GM19452 (cell line): ENCODE measurements around the gene NOVA2.

ENCODE experiments used
- ATAC-seq: cut with Tn5 transposase; IDR thresholded peaks from one replicate; pipeline ENCODE4 v1.9.1; 2021; ENCODE audit not compliant: unreplicated experiment

NOVA2 gene, protein sequence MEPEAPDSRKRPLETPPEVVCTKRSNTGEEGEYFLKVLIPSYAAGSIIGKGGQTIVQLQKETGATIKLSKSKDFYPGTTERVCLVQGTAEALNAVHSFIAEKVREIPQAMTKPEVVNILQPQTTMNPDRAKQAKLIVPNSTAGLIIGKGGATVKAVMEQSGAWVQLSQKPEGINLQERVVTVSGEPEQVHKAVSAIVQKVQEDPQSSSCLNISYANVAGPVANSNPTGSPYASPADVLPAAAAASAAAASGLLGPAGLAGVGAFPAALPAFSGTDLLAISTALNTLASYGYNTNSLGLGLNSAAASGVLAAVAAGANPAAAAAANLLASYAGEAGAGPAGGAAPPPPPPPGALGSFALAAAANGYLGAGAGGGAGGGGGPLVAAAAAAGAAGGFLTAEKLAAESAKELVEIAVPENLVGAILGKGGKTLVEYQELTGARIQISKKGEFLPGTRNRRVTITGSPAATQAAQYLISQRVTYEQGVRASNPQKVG

DNA sequence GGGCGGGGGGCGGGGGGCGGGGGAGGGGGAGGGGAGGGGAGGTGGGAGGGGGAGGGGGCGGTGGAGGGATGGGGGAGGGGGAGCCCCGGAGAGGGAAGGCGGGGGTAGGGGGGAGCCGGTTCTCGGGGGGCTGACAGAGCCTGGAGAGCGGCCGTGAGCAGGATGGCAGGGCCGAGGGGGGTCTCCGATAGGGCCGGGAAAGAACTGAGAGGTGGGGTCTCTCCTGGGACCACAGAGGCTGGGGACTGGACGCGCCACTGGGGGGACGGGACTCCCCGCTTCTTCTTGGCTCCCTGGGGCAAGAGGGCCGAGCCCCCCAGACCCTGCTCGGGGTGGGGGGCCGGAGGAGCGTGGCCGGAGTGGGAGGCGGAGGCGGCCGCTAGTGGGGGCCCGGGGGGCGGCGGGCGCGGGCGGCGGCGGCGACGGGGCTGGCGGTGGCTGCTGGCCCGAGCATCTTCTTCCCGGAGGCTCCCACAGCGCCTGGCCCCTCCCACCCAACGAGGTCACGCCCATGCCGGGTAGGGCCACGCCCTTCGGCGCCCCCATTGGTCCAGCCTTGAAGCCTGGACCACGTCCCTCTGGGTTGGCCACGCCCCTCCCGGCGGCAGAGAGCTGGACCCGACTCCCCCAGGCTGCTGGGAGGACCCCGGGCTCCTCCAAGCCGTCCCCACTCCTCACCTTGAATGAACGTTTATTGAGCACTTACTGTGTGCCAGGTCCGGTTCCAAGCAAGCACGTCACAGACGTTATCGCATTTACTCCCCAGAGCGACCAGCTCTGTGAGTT, at the start of gene NOVA2:
NOVA2 (minus strand) TSS at position 313 of the 786 bp plus-strand sequence. CDS start 514 bp downstream, outside the sequence.
- no peak for ATAC-seq

DNA sequence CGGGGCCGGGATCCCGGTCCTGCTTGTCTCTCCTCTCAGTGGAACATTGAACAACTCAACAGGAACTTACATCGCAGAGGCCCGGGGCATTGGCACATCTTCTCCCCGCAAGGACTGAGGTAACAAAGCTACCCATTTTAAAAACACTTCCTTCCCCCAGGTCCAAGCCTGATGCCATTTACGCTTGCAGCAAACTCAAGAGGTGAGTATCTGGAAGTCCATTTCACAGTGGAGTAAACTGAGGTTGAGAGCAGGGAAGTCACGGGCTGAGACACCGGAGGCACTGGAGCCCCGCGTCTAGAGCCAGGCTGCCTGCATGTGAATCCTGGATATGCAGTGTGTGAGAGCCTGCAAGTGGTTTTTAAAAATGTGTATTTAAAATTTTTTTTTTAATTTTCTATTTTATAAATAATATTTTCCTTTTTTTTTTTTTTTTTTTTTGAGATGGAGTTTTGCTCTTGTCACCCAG, 49.7 kb upstream of the NOVA2 start:
- no peak for ATAC-seq

DNA sequence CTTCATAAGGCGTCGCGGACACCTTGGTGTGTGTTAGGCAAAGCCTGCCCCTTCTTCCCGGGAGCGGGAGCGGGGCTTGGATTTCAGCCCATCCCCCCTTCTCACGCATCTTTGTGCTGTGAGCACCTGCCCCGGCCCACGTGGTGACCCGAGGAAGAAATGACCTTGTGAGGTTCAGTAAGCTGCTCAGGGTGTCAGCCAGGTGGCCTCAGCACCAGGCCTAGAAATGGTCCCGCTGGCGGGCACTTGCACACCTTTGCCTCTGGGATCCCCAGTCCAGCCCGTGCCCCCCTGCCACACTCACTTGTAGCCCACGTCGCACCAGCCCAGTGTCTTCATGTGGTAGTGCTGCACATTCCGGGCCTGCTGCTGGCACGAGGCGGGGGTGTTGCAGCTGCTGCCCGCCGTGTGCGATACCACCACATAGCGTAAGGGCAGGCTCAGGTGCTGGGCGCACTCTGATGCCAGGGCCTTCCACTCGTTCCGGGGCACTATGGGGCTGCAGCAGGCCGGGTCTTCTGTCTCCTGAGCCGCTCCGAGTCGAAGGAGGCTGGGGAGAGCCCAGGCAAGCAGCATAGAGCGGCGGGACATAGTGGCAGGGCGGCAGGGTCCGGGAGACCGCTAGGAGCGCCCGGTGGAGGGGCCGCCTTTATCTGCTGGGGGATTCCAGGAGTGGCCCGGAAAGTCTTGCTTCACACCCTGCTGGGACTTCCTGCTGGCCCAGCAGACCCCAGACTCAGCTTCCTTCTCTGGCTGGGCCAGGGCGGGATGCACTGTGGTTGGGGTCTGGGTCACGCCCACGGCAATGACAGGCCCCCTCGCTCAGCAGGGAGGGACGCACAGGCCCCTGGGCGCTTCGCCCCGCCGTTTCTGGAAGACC, 49.0 kb upstream of the NOVA2 start, which contains the start of gene PGLYRP1:
PGLYRP1 (minus strand) TSS at position 623 of the 880 bp plus-strand sequence; CDS start at position 591, 32 bp downstream.
- no peak for ATAC-seq

DNA sequence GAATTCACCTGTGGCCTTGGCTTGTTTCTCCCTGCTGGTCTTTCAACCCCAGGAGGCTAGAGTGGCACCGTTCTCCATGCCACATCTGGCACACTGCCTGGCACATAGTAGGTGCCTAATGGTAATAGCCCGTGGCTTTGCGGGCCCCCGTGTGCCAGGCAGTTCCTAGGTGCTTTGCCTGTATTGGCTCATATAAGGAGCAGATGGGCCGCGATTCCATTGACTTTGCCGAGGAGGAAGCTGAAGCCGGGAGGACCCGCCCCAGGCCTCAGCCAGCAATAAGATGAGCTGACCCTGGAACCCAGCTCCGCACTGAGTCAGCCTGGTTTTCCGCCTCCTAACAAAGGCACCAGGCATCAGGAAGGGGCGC, 48.4 kb upstream of the NOVA2 start:
- no peak for ATAC-seq

DNA sequence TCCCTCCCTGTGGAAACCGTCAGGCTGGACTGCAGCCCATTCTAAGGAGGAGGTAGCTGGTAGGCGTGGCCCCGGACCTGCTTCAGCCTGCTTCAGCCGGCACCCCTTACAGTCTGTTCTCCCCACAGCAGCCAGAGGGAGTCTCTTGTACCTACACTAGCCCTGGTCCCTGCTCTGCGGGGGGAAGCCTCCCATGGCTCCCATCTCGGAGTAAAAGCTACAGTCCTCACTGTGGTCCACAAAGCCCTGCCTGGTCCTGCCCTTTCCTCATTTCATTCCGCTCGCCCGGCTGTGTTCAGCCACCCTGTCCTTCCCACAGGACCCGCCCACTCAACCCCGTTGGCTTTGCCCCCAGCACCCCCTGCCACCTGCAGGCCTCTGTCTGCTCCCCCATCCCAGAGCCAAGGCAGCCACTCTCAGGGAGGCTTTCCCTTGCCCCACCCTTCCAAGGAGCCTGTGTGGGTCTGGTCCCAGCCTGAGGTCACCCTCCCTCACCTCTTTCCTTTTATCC, 47.9 kb upstream of the NOVA2 start:
- ATAC-seq = no peak

DNA sequence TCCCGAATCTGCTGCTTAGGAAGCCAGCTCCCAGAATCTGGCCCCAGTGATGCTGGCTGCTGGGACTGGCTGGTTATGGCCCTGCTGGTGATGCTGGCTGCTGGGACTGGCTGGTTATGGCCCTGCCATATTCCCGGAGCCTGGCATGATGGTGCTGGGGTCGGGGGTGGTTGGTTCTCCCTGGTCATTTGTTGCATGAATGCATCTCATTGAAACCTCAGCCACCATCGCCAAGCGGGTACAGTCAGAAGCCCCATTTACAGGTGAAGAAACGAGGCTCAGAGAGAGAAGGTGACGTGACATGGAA, 47.1 kb upstream of the NOVA2 start:
- ATAC-seq = no peak

DNA sequence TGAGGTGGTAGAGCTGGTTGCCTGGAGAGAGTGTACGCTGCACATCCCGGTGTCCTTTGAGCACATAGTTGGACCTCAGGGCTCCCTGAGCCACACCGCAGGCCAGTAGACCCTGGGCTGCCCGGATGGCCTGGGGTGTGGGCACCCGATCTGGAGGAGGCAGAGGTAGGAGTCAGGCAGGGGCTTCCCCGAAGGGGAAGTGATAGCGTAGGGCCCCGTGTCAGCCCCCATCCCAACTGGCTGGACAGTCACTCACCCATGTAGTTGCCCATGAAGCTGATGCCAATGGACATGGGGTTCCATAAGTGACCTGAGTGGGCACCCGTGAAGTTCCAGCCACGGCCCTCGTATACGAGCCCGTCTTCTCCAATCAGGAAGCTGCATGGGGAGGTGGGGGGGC, 45.6 kb upstream of the NOVA2 start:
- ATAC-seq = no peak

DNA sequence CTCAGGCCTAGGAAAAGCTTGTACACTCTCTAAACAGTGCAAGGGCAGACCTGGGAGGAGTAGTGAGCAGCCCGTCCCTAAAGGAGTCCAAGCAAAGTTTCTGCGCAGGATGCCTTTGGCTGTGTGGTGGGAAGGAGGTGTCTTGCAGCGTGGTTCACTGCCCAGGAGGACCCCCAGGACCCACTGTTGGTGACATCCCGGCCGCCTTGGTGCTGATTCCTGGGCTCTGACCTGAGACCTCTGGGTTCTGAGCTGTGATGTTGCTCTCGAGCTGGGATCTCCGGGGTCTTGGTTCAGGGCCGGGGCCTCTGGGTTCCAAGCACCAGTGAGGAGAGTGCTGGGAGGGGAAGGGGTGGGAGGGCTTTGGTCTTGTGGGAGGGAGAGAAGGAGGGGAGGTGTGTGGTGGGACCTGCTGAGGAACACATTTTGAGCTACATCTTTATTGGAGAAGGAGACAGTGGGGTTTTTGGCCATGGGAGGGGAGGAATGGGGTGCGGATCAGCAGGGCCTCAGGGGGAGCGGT, 45.1 kb upstream of the NOVA2 start:
- ATAC-seq = no peak

DNA sequence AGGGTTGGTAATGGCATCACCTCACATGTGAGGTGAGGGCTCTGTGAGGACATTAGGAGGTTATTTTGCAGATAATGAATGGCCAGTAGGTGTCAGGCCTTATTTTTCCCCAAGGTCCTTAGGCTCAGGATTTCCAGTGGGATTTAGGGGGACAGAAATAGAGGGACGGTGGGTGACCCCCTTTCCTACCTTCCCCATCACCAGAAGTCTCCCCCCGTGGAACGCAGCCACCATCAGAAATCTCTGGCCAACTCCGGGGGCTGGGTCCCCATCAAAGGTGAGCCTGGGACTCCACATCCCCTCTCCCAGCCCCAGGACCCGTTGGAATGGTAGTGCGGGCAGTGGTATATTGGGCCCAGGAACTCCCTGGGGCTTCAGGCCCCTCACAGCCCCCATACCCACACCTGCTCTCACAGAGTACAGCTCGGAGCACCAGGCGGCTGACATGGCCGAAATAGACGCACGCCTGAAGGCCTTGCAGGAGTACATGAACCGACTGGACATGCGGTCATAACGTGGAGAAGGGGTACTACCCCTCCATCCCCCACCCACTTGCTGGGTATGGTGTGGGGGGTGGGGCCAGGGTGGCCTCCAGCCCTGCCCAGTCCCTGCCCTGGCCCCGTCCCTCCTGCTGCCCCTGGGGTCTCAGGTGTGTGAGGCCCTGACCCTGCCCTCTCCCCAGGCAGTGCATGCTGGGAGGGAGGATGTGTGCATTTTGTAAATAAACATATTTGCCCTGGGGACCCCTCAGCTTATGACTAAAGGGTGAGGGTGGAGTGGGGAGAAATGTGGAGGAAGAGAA, 44.4 kb upstream of the NOVA2 start:
- ATAC-seq = no peak

DNA sequence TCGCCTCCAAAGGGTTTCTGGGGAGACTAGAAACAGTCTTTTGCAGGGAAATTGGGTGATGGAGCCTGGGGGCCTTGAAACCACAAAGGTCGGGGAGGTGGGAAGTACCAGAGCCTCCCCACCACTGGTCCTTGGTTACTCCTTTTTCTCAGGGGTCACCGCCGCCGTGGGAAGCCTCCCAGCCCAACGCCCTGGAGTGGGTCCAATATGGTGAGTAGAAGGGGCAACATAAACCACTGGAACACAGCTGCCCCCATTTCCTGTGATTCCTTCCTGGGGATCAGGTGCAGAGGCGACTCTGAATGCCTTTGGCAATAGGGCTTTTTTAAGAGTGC, 43.4 kb upstream of the NOVA2 start:
- ATAC-seq = no peak

DNA sequence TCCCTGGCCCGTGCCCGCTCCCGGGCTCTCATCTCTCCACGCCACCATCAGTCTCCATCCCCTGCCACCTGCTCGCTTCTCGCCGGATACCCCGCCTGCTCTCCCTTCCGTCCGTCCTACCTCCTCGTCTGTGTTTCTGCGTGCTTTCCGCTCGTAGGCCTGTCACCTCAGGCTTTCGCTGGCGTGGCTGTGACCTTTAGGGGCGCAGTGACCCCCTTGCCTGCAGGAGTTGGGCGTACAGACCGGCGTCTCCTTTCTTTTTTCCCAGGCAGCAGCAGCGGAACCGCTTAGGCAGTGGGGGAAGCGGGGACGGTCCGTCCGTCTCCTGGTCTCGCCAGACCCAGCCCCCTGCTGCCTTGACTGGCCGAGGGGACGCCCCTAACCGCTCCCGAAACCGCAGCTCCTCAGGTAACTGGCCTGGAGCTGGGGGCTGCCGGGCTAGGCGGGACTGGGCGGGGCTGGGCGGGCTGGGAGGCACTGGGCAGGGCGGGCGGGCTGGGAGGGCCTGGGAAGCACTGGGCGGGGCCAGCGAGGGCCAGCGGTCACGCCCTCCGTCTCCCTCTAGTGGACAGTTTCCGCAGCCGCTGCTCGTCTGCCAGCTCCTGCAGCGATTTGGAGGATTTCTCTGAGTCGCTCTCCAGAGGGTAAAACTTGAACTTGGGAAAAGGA, 42.9 kb upstream of the NOVA2 start:
- ATAC-seq = no peak

DNA sequence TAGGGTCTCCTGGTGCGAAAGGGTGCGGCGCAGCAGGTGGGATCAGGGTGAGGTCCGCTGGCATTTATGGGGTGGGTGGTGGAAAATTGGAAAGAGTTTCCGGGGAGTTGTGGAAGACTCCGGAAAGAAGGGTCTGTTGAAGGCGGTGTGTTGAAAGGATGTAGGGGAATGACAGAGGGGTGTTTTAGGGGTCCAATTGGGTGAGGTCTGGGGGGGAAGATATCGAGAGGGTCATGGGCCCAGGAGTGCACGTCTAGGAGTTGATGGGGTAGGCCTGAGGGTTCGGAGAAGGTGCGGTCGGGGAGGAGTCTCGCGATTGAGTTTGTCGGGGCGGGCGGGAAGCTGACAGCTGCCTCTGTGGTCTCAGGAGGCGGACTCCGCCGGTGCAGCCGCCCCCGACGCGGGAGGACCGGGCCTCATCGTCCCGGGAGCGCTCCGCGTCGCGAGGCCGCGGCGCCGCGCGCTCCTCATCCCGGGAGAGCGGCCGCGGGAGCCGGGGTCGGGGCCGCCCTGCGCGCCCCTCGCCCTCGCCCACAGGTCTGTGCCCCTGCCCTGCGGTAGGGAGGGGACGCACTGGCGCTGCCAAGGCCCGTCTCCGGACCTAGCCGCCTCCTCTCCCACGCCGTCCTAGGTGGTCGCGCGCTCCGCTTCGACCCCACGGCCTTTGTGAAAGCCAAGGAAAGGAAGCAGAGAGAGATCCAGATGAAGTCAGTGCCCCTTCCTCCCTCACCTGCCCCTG, 42.2 kb upstream of the NOVA2 start:
- ATAC-seq = no peak

DNA sequence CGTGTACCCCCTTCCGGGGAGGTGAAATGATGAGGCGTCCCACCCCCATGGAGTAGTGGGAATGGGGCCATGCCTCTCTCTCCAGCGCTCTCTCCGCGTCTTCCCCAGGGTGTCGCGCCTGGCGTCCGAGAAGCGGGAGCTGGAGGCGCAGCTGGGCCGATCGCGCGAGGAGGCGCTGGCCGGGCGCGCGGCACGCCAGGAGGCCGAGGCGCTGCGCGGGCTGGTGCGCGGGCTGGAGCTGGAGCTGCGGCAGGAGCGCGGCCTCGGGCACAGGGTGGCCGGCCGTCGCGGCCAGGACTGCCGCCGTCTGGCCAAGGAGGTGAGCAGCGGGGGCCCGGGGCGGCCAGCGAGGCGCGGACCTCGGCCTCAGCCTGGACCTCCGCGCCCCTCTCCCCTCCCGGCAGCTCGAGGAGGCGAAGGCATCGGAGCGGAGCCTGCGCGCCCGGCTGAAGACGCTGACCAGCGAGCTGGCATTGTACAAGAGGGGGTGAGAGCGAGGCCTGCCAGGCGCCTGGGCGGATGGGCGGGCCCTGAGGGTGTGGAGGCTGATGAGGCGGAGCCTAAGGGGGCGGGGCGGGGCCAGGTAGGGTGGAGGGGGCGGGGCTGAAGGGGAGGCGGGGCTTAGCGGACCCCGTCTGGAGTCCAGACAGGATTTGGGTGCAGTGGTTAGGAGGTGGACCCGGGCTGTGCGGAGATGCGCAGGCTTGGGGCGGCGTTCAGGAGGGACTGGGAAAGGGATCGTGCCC, 41.4 kb upstream of the NOVA2 start:
- no peak for ATAC-seq

DNA sequence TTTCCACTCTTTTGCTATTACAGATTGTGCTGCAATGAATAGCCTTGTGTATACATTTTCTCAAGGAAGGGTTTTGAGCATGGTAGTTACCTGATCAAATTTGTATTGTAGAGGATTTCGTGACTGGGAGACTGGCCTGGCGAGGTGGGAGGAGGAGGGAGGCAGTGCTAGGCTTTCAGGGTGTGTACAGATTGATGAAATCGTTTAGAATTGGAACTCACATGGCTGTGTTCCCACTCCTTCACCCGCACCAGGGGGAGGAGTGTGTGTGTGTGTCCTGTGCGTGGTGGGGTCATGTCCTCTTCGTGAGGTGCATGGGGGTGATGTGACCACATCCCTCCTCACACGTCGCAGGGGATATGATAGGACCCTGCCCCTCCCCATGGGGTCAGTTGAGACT, 40.9 kb upstream of the NOVA2 start:
- no peak for ATAC-seq

DNA sequence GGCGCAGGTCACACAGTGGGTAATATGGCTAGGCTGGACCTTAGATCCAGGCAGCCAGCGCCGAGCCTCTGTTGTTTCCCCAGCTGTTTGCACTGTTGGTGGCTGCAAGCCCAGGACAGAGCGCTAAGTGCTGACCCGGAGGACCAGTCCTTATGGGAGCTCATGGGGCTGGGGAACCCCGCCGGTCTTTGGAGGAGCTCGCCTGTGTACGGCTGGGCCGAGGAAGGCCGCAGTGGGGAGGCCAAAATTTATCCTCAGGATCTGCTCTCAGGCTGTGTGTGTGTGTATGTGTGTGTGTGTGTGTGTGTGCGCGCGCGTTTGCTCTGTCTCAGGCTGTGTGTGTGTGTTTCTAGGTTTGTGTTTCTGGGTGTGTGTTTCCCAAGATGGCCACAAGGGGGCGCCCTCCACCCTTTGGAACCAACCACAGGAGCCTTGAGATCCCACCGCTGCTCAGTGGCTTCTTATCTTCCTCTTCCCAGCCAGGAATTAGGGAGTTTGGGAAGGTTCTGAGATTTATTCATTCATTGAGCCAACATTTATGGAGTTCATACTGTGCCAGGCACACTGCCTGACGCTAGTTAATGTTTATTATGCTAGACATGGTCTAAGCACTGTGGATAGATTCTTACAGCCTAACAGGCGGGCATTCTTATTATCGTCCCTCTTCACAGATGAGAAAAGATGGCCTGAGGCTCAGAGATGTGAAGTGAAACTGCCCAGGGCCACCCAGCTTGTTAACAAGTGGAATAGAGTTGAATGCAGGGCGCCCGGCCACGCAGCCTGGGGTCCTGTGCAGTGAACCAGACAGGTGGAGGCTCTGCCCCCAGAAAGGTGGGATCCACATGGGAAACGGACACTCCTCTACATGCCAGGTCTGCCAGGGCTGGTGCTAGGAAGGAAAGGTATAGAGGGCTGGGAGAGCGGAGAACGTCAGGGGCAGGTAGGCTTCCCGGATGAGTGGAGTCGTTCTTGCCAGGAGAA, 36.2 kb upstream of the NOVA2 start:
- ATAC-seq = no peak

DNA sequence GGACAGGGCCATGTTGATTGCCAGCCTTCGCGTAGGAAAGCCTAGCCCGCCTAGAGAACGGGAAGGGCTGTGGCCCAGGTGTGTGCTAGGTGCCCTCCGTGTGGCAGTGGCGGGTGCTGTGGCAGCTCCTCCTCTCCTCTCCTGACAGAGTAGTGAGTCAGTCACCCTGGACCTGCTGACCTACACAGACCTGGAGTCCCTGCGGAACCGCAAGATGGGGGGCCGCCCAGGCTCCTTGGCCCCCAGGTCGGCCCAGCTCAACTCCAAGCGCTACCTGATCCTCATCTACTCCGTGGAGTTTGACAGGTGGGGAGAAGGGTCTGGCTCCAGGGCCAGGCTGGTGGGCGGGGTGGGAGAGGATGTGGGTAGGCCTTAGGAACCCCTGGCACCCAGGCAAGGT, 32.7 kb upstream of the NOVA2 start:
- ATAC-seq = no peak
